HG03575 (cell line): ENCODE data around the gene KL.

Experiments used
- ATAC-seq: cut with Tn5 transposase; IDR thresholded peaks from one replicate; pipeline ENCODE4 v1.9.1; 2021; ENCODE audit not compliant: unreplicated experiment, insufficient number of reproducible peaks, low FRiP score; ENCODE audit errors: extremely low read depth

KL gene

GRCh38 chr13:33103457-33103856 is 87.2 kb downstream of the KL start:
- no peak for ATAC-seq

DNA sequence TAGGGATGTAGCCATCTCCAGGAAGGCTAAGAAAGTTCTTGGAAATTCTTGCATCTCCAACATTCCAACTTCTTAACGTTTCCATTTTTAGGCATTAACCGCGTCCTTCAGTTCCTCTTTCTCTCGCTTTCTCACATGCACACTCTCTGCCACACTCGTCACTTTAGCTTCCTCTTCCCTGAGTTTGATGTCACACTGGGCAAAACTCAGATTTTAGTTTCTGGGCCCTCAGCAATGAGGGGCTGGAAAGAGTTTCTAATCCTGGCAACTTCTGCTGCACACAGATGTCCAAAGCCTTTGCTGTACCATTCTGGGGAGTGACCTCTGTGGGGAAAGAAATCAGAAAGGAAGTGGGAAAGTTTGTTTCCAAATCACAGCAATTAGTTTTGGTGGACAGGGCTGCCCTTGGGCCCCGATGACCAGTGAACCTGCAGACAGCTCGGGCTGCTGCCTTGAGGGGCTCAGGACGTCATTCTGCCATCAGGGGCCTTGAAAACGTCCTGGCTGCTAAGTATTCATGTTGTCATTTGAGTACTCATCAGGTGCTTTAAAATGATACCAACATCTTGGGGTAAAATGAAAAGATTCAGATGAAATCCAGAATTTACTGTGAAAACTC is 89.3 kb downstream of the KL start:
- ATAC-seq: no peak

DNA sequence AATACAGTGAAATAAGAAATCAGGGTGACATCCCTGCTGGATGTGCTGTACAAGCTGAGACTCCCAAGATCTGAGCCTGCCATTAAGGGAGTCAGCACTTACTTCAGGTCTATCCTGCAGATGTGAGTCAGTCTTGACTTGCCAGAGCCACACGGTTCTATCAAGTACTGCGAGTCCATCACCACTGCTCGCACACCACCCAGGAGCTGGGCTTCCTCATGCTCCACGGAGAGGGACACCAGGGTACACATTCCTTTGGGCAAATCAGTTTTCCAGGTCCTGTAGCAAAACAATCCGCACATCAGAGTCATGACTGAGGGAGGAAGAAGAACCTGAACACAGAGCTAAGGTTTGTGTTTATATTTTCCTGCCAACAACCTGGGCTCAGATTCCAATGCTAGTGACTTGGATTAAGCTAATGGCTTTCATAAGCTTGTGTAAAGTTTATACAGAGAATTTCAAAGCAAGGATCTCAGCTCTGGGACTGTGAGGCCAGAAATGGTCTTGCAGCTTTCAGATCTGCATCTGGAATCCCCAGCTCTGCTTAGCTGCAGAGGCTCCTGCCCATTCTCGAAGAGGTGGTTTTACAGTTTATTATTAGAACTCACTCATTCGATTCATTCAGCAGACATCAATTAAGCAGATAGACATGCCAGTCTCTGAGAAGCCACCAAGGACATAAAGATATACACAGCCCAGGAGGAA is 90.6 kb downstream of the KL start:
- no peak for ATAC-seq

DNA sequence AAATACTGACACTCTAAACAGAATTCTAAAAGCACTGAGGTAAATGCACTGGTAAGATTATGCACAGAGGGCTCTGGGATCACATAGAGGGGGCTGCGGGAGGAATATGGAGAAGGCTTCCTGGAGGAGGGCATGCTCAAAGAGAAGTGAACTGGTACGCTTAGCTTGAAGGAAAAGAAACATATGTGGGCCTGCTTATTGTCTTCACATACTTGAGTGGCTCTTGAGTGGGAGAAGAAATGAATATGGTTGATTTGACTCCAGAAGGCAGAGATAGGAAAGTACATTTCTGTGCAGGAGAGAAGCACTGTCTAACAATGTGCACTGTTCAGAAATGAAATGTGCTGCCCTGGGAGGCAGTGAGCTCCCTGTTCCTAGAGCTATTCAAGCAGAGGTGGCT is 91.1 kb downstream of the KL start:
- no peak for ATAC-seq

- no peak for ATAC-seq
These were observed 92.4 kb downstream of the KL start for GRCh38 chr13:33108620-33109019.

DNA sequence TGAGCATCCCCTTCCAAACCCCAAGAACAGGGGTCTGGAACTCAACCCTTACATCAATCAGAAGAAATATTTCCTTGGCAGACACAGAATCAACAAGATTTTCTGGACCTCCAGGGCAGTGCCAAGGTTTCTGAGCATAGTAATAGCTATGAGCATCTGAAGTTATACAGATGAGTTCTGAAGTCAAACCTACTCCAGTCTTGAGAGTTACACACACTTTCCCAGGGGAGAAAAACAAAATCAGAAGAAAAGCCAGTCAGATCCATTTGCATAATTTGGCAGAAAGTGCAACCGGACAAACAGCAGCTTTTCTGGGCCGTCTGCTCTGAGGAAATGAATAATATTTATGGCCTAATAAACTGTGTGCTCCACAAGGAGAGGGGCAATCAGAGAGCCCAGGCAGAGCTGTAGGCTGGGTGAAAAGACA is 93.1 kb downstream of the KL start:
- ATAC-seq: no peak

GRCh38 chr13:33109801-33110200 is 93.6 kb downstream of the KL start:
- ATAC-seq: no peak

DNA sequence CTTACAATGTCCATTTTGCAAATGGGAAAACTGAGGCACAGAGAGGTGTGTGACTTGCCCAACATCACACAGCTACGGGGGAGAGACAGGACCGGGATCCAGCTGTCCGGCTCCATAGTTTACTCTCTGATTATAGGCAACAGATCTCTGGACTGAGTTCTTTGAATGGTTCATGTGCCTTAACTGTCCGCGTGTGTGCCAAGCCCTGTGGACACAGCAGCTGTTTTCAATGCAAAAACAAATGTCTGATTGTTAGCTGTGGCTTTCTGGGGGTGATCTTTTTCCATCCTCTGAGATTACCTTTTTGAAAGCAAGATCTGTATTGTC is 94.1 kb downstream of the KL start:
- ATAC-seq: no peak

DNA sequence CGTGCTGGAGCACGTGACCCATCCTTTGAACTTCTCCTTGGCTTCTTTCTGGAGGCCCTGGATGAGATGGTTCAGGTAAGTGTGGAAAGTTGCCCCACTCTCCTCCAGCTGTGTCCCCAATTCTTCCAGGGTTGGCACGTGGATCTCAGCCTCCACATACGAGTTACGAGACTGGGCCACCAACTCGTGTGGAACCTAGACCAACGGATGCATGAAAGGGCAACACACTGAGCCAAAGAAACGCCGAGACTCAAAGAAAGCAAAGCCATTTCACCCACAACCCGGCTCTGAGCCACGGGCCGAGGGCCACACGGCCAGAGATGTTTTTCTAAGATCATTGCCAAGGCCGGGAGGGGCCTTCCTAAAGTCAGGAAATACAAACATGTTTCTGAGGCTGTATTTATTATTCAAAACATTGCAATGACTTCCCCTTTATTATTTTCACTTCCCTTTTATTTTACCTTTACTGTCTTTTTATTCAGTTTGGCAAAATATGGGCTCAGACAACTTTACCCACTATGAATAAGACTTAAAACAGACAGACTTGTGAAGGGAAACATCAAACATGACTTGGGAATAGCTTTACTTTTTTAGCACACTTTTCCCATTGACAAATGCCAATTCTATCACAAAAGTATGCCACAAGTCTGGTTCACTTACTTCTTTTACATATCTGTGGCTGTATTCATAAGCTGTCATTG is 94.6 kb downstream of the KL start:
- ATAC-seq: no peak

DNA sequence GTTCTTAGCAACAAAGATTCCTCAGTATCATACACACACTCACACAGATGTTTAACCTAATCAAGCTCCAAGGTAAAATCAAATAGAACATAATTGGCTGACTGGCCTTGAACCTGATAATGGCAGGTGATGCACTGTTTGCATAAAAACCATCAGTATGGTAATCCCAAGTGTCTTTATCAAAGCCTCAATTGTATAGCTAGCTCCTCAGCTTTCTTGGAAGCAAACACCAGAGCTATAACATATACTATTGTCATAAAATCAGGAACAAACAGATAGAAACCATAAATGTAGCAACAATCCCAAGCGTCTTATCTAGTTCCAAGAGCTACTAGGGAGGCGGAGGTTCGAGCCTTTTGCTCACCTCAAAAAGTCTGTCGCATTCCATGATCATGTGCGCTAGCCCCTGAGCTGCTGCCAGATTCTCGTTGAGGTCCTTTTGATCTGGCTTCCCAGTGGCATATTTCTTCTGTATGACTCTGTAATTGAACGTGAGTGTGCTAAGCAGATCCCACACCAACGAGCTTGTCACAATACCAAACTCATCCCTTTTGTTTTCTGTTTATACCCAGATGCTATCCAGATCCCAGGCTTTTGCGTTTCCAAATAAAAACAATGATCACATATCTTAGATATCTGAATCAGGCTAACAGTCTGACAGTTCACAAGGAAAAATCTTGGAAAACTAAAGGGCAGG is 95.3 kb downstream of the KL start:
- ATAC-seq: no peak

DNA sequence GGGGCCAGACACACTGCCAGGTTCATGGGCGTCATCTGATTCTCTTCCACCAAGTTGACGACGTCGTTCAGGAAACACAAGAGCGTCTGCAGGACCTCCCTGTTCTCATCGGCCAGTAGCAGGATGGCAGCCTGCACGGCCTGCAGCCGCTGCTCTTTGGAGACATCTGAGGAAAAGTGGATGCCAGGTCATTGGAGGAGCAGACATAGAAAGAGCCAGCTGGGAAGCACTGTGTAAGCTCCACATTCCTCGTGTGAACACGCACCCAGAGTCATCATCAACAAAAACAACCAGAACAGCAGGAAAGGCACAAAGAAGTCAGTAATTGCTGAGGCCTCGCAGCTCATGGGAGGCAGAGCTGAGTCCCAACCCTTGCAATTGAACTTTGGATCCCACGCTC is 96.5 kb downstream of the KL start:
- no peak for ATAC-seq

DNA sequence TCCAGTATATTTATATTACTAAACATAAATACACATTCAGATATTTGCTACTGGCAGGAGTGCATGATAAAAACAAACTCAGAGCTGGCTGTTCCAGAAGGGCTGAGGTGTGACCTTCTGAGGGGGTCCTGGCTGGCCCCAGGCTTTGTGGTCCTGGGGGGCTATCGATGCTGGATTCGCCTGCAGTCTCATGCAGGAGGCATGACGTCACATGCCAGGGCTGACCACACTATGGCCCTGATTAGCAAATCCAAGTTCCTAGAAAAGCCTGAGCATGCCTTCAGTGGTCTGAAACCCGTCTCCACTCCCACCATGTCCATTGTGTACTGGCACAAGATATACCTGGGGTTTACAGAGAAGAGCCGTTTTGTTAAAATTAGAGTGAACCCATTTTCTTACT is 97.9 kb downstream of the KL start:
- ATAC-seq: no peak

DNA sequence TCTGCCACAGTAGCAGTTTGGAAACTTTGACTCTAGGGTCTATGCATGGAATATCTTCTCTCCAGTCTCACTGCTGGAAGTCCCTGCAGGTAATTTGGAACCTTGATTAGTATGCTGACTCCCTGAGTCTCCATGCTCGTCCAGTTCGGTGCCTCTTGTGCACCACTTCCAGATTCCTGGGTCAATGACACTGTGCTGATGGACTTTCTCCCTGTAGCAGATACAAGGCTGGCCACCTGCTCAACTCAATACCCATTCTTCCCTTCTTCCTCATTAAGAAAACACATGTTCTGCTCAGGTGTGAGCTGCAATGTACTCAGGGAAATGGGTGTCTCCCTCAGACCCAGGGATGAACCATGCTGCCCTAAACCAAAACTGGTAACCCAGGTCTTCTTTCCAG is 99.1 kb downstream of the KL start:
- no peak for ATAC-seq
